ENCODE measurements around the gene DNAJC18. TPM values are rescaled to one million over a fixed set of nuclear protein-coding genes. Genes with fewer than 3 reads are reported as not detected.

The DNAJC18 gene
- total and polyA plus RNA-seq, 12 donors, result 4.9 to 16.2 (median 8.8) TPM

DNA sequence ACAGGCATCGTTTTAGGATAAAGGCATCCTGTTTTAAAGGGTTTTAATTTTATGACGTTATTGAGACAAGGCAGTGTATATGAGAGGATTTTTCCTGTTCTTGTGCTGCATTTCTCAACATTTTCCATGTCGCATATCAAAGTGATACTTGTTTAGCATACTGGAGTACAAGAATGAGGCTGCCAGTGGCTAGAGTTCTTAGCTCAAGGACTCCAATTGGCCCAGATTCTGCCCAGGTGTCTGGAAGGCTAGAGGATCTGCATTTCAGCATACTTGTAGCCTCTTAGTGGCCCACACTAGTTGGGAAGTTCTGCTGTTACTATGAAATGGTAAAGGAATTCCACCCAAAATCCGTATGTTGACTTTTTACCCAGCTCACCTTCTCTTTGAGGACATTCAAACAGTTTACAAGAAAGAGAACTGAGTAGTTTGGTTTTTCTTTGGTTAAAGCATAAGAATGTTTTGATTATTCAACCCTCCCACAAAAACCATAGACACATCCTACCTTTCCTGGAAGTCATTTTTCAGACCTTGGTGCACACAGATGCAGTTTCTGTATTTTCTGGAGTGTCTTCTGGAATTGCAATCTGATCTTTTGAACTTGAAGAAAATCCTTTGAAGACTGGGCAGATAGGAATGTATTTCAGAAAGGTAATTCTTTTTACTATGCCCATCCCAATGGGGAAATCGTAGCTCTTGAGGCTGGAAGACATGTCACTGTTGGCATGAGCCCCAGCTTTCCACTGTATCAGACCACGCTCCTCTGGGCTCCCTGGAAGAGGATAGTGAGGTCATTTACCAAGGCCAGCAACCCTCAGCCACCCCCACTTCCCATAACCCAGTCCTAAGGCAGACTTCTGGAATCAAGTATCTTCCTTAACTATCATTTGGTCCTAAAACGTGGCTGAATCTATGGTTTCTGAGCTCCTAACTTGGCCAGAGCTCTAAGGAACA lies 67.6 kb downstream of the DNAJC18 start:
- DNase-seq, result peak; percentile 71 to 94 (median 88)
- intact Hi-C loops (cut with DNase I), result no loop called here
- Histone ChIP-seq H3K4me3 (no peak overlapping the region), H3K27me3 (no peaks in the 10 kb centered on the region), H3K4me1 (replicated peaks in 1 of 2) (peaks cover 26 to 30% of the 10 kb centered on the region in 2 donors), H3K9me3 (replicated peaks in 1 of 3) (no peaks in the 10 kb centered on the region), H3K36me3 (replicated peaks in 1 of 2) (peaks cover 0 to 35% of the 10 kb centered on the region in 2 donors), H3K27ac (peak overlapping the region; percentile 2 to 94 (median 87))
- TF ChIP-seq POLR2A (IDR thresholded peaks at IDR 0.05) (no peak), CTCF (IDR thresholded peaks at IDR 0.05) (no peak)
- WGBS, 4 donors, result 61 to 70% (median 65%) methylated on average over 7 of the region's 7 CpGs

DNA sequence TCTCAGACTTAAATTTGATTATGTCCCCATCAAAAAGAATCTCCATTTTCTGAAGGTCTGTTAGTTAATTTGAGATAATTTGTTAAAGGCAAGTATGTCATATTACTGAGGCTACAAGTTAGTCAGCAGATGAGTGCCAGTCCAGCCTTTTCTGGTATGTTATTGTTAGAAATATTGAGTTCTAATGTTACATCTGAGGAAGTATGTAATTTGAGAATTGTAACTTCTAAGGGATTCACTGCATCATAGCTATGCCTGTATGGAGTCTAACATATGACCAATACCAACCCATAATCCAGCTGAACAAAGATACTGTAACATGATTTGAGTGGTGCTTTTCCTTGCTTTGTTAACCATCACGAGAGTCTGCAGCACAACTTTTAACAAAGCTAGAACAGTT lies 70.1 kb downstream of the DNAJC18 start:
- no peaks in the 10 kb centered on the region for H3K27me3 ChIP-seq
- H3K27ac ChIP-seq, result no peak overlapping the region
- H3K4me1 ChIP-seq (replicated peaks in 1 of 2), result peaks cover 24 to 35% of the 10 kb centered on the region in 2 donors
- peaks cover 0 to 61% of the 10 kb centered on the region in 2 donors for H3K36me3 ChIP-seq (replicated peaks in 1 of 2)
- DNase-seq, result no peak
- intact Hi-C loops (cut with DNase I), result no loop called here
- WGBS, 4 donors, result 88 to 100% (median 92%) methylated on average over 1 of the region's 1 CpG
- no peak for TF ChIP-seq POLR2A (IDR thresholded peaks at IDR 0.05)
- no peak for TF ChIP-seq CTCF (IDR thresholded peaks at IDR 0.05)
- H3K4me3 ChIP-seq, result no peak overlapping the region
- H3K9me3 ChIP-seq (replicated peaks in 1 of 3), result no peaks in the 10 kb centered on the region

GRCh38 chr5:139368613-139369012 lies 70.7 kb downstream of the DNAJC18 start:
- intact Hi-C loops (cut with DNase I), result no loop called here
- Histone ChIP-seq H3K9me3 (replicated peaks in 1 of 3) (no peaks in the 10 kb centered on the region), H3K4me1 (replicated peaks in 1 of 2) (peaks cover 18 to 33% of the 10 kb centered on the region in 2 donors), H3K4me3 (no peak overlapping the region), H3K36me3 (replicated peaks in 1 of 2) (peaks cover 0 to 63% of the 10 kb centered on the region in 2 donors), H3K27me3 (no peaks in the 10 kb centered on the region), H3K27ac (no peak overlapping the region)
- 77 to 85% (median 83%) methylated on average over 2 of the region's 2 CpGs for WGBS, 4 donors
- DNase-seq, result no peak
- no peak for TF ChIP-seq POLR2A (IDR thresholded peaks at IDR 0.05)
- TF ChIP-seq CTCF (IDR thresholded peaks at IDR 0.05), result no peak

- H3K4me1 ChIP-seq (replicated peaks in 1 of 2), result peaks cover 0 to 21% of the 10 kb centered on the region in 2 donors
- TF ChIP-seq POLR2A (IDR thresholded peaks at IDR 0.05), result no peak
- WGBS, 4 donors, result 24 to 49% (median 40%) methylated on average over 2 of the region's 2 CpGs
- H3K27me3 ChIP-seq, result no peaks in the 10 kb centered on the region
- peaks cover 0 to 54% of the 10 kb centered on the region in 2 donors for H3K36me3 ChIP-seq (replicated peaks in 1 of 2)
- intact Hi-C loops (cut with DNase I), result no loop called here
- DNase-seq, result no peak
- no peak overlapping the region for H3K4me3 ChIP-seq
- H3K27ac ChIP-seq, result peak overlapping the region in 1 of 5 donors; percentile 58
- no peaks in the 10 kb centered on the region for H3K9me3 ChIP-seq (replicated peaks in 1 of 3)
These were observed 74.9 kb downstream of the DNAJC18 start for GRCh38 chr5:139364466-139364865.
